ENCODE results near the gene PTK7.

Gene PTK7

DNA sequence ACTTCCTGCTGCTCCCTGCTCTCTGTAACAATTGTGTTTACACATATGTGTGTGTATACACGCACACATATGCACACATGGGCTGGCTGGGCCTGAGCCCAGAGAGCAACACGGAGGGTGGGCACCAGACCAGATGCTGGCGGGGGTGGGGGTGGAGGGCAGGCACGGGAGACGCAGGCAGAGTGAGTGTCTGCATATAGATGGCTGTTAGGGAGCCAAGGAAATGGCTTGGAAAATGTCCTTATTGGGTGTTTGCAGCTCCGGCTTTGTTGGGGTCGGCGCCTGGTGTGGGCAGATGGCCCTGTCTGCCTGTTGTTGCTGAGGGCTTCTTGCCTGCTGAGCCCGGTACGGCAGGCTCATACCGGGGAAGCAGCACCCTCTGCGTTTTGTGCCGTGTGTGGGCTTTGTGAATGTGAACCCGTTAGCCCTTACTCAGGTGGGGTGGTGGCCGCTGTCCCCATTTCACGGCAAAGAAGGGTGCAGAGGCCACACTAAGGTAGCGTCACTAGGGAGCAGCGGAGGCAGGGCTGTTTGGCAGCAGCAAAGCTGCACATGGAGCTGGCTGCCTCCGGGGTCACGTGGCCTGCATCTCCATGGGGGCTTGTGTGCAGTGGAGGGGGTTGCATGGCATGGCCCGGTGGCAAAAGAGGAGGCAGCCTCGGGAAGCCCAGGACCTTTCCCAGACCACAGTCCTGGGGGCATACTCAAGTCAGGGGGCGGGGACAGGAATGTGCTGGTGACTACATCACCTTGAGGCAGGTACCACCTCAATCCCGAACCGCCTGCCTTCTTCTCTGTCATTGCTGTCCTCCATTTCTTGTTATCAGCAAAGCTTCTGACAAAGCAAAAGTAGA lies 47.6 kb downstream of the PTK7 start:
- H3K4me1 ChIP-seq (ENCODE audit: insufficient read depth, low read length, poor library complexity, severe bottlenecking), result no peaks in the 10 kb centered on the region
- no peaks in the 10 kb centered on the region for H3K27me3 ChIP-seq (ENCODE audit: insufficient read depth, low read length, poor library complexity, severe bottlenecking)
- no peak overlapping the region for H3K4me3 ChIP-seq (ENCODE audit: low read length, poor library complexity, severe bottlenecking)
- H3K79me2 ChIP-seq (ENCODE audit: insufficient read depth, low read length), result peaks cover 50% of the 10 kb centered on the region; the same call in 1 of the 2 replicates
- no peak overlapping the region for H3K4me2 ChIP-seq (ENCODE audit: low read depth, low read length, poor library complexity, severe bottlenecking)
- no peaks in the 10 kb centered on the region for H3F3A ChIP-seq (ENCODE audit: low read depth)
- H3K36me3 ChIP-seq (ENCODE audit: insufficient read depth, low read length), result no peaks in the 10 kb centered on the region
- TF ChIP-seq, protein P1, sequence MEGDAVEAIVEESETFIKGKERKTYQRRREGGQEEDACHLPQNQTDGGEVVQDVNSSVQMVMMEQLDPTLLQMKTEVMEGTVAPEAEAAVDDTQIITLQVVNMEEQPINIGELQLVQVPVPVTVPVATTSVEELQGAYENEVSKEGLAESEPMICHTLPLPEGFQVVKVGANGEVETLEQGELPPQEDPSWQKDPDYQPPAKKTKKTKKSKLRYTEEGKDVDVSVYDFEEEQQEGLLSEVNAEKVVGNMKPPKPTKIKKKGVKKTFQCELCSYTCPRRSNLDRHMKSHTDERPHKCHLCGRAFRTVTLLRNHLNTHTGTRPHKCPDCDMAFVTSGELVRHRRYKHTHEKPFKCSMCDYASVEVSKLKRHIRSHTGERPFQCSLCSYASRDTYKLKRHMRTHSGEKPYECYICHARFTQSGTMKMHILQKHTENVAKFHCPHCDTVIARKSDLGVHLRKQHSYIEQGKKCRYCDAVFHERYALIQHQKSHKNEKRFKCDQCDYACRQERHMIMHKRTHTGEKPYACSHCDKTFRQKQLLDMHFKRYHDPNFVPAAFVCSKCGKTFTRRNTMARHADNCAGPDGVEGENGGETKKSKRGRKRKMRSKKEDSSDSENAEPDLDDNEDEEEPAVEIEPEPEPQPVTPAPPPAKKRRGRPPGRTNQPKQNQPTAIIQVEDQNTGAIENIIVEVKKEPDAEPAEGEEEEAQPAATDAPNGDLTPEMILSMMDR (conservative IDR thresholded peaks at IDR 0.05; ENCODE audit: low read length), result no peak
- TF ChIP-seq EZH2phosphoT487 (IDR thresholded peaks at IDR 0.05; ENCODE audit: borderline replicate concordance), result no peak
- no peaks in the 10 kb centered on the region for H3K9me2 ChIP-seq (replicated peaks; ENCODE audit: low read depth, low read length)
- no peak overlapping the region for H3K9ac ChIP-seq (ENCODE audit: low read depth, low read length, poor library complexity, severe bottlenecking)
- no peak overlapping the region for H2AFZ ChIP-seq (ENCODE audit: low read length)
- no peaks in the 10 kb centered on the region for H3K9me3 ChIP-seq (ENCODE audit: insufficient read depth, low read depth, low read length)
- peaks cover 3% of the 10 kb centered on the region for H4K20me1 ChIP-seq (ENCODE audit: insufficient read depth, low read length, poor library complexity, severe bottlenecking)

DNA sequence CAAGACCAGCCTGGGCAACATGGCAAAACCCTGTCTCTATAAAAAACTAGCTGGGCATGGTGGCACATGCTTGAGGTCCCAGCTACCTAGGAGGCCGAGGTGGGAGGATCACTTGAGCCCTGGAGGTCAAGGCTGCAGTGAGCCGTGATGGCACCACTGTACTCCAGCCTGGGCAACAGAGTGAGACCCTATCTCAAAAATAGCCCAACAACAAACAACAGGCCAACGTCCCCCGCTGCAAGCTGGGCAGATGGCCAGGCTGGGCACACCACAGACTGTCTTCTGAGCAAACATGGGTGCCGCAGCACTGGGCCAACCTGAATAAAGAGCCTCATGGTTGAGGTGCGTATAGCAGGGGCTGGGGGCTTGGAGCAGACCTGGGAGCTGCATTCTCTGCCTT lies 48.4 kb downstream of the PTK7 start:
- Histone ChIP-seq H3K79me2 (ENCODE audit: insufficient read depth, low read length) (peaks cover 50% of the 10 kb centered on the region; the same call in 1 of the 2 replicates), H3K9ac (ENCODE audit: low read depth, low read length, poor library complexity, severe bottlenecking) (no peak overlapping the region), H3K4me2 (ENCODE audit: low read depth, low read length, poor library complexity, severe bottlenecking) (no peak overlapping the region), H3K4me3 (ENCODE audit: low read length, poor library complexity, severe bottlenecking) (no peak overlapping the region), H4K20me1 (ENCODE audit: insufficient read depth, low read length, poor library complexity, severe bottlenecking) (peaks cover 3% of the 10 kb centered on the region), H2AFZ (ENCODE audit: low read length) (no peak overlapping the region), H3K27me3 (ENCODE audit: insufficient read depth, low read length, poor library complexity, severe bottlenecking) (no peaks in the 10 kb centered on the region), H3K36me3 (ENCODE audit: insufficient read depth, low read length) (no peaks in the 10 kb centered on the region), H3K4me1 (ENCODE audit: insufficient read depth, low read length, poor library complexity, severe bottlenecking) (no peaks in the 10 kb centered on the region), H3F3A (ENCODE audit: low read depth) (no peaks in the 10 kb centered on the region), H3K9me3 (ENCODE audit: insufficient read depth, low read depth, low read length) (no peaks in the 10 kb centered on the region), H3K9me2 (replicated peaks; ENCODE audit: low read depth, low read length) (no peaks in the 10 kb centered on the region)
- no peak for TF ChIP-seq EZH2phosphoT487 (IDR thresholded peaks at IDR 0.05; ENCODE audit: borderline replicate concordance)
- TF ChIP-seq, protein P1 (conservative IDR thresholded peaks at IDR 0.05; ENCODE audit: low read length), result no peak

DNA sequence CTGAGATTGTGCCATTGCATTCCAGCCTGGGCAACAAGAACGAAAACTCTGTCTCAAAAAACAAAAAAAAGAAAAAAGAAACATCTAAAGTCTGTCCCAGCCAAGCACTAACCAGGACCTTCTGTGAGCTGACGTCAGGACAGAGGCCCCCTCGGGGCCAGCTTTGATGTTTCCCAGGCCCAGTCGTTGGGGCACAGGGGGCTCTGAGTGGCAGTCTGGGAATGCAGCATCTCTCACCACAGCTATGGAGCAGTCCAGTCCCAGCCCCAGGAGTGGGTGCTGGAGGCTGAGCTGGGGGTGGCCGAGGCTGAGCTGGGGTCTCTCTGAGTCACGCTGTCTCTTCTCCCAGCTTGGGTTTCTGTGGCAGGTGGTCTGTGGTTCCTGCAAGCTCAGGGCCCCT lies 49.0 kb downstream of the PTK7 start:
- Histone ChIP-seq H3K4me3 (ENCODE audit: low read length, poor library complexity, severe bottlenecking) (no peak overlapping the region), H3K4me2 (ENCODE audit: low read depth, low read length, poor library complexity, severe bottlenecking) (no peak overlapping the region), H3K27me3 (ENCODE audit: insufficient read depth, low read length, poor library complexity, severe bottlenecking) (no peaks in the 10 kb centered on the region), H3K9me2 (replicated peaks; ENCODE audit: low read depth, low read length) (no peaks in the 10 kb centered on the region), H3K36me3 (ENCODE audit: insufficient read depth, low read length) (no peaks in the 10 kb centered on the region), H3F3A (ENCODE audit: low read depth) (no peaks in the 10 kb centered on the region), H3K4me1 (ENCODE audit: insufficient read depth, low read length, poor library complexity, severe bottlenecking) (no peaks in the 10 kb centered on the region), H3K9ac (ENCODE audit: low read depth, low read length, poor library complexity, severe bottlenecking) (no peak overlapping the region), H2AFZ (ENCODE audit: low read length) (no peak overlapping the region), H4K20me1 (ENCODE audit: insufficient read depth, low read length, poor library complexity, severe bottlenecking) (peaks cover 3% of the 10 kb centered on the region), H3K9me3 (ENCODE audit: insufficient read depth, low read depth, low read length) (no peaks in the 10 kb centered on the region), H3K79me2 (ENCODE audit: insufficient read depth, low read length) (peaks cover 46% of the 10 kb centered on the region; the same call in 1 of the 2 replicates)
- TF ChIP-seq EZH2phosphoT487 (IDR thresholded peaks at IDR 0.05; ENCODE audit: borderline replicate concordance), result no peak
- TF ChIP-seq, protein P1 (conservative IDR thresholded peaks at IDR 0.05; ENCODE audit: low read length), result no peak
